GM21381 (cell line): Measurements from ENCODE around the gene ZYX.
A peak's percentile ranks its signal among the peaks of the same experiment; 100 is the strongest.
"Not testable (repeated sequence)": the region's sequence is repeated elsewhere in the genome, so short reads cannot be mapped to it uniquely, and the experiment has no call there.

ENCODE experiments used
- ATAC-seq: cut with Tn5 transposase; IDR thresholded peaks from one replicate; pipeline ENCODE4 v1.9.1; 2021; ENCODE audit warnings: mild to moderate bottlenecking, moderate library complexity; ENCODE audit not compliant: unreplicated experiment

ZYX gene

GRCh38 chr7:143384661-143385631 lies 3.8 kb downstream of the ZYX start:
- ATAC-seq = no peak

GRCh38 chr7:143385891-143386781 lies 5.0 kb downstream of the ZYX start:
- peak; percentile 44 for ATAC-seq

GRCh38 chr7:143387156-143387975 lies 6.2 kb downstream of the ZYX start:
- ATAC-seq = no peak

- no peak for ATAC-seq
Measured at GRCh38 chr7:143388051-143388450, 6.9 kb downstream of the ZYX start.

- no peak for ATAC-seq
Measured at GRCh38 chr7:143388491-143389101, 7.5 kb downstream of the ZYX start.

GRCh38 chr7:143389316-143390103 lies 8.4 kb downstream of the ZYX start:
- ATAC-seq = no peak

- ATAC-seq = no peak
Measured at GRCh38 chr7:143390104-143390772, 9.1 kb downstream of the ZYX start.

- ATAC-seq = no peak
Measured at GRCh38 chr7:143390773-143391317, 9.7 kb downstream of the ZYX start.

GRCh38 chr7:143391462-143392404 lies 10.6 kb downstream of the ZYX start:
- no peak for ATAC-seq

- ATAC-seq = not testable (repeated sequence)
Measured at GRCh38 chr7:143392427-143392826, 11.3 kb downstream of the ZYX start.

- no peak for ATAC-seq
Measured at GRCh38 chr7:143392875-143393266, 11.7 kb downstream of the ZYX start.

GRCh38 chr7:143393267-143394041 lies 12.3 kb downstream of the ZYX start:
- no peak for ATAC-seq

GRCh38 chr7:143394068-143394467 lies 12.9 kb downstream of the ZYX start:
- no peak for ATAC-seq

- no peak for ATAC-seq
Measured at GRCh38 chr7:143394777-143395176, 13.6 kb downstream of the ZYX start.

- no peak for ATAC-seq
Measured at GRCh38 chr7:143395187-143396149, 14.3 kb downstream of the ZYX start.

- ATAC-seq = no peak
Measured at GRCh38 chr7:143396182-143396581, 15.0 kb downstream of the ZYX start.
